Measurements from ENCODE around the gene CHRM2.

The CHRM2 gene

DNA sequence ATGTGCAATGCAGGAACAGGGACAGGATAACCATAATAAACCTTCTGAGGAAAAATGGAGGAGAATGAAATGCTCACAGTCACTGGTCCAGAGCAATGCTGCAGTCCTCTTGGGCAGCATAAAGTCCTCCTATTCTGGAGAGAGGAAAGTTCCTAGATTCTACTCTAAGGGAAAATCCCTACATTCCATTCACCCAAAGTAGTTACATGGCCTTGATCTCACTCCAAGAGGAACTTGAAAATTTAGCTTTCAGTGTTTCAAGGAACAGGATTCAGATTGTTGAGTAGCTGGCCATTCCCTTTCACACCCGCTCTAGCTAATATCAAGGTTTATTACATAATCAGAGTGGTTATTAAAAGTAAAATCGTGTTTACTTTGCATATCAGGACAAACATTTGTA, 168.3 kb downstream of the CHRM2 start:
- DNase-seq, result no peak

GRCh38 chr7:137038706-137039105, 170.3 kb downstream of the CHRM2 start:
- DNase-seq, result no peak

DNA sequence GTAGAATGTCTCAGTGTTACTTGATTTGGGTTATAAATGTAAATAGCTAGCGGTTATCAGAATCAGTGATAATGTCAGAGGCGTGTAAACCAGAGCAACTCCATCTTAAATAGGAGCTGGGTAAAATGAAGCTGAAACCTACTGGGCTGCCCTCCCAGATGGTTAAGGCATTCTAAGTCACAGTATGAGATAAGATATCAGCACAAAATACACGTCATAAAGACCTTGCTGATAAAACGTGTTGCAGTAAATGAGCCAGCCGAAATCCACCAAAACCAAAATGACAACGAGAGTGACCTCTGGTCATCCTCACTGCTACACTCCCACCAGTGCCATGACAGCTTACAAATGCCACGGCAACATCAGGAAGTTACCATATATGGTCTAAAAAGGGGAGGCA, 172.3 kb downstream of the CHRM2 start:
- no peak for DNase-seq

GRCh38 chr7:137045573-137045972, 177.1 kb downstream of the CHRM2 start:
- no peak for DNase-seq

DNA sequence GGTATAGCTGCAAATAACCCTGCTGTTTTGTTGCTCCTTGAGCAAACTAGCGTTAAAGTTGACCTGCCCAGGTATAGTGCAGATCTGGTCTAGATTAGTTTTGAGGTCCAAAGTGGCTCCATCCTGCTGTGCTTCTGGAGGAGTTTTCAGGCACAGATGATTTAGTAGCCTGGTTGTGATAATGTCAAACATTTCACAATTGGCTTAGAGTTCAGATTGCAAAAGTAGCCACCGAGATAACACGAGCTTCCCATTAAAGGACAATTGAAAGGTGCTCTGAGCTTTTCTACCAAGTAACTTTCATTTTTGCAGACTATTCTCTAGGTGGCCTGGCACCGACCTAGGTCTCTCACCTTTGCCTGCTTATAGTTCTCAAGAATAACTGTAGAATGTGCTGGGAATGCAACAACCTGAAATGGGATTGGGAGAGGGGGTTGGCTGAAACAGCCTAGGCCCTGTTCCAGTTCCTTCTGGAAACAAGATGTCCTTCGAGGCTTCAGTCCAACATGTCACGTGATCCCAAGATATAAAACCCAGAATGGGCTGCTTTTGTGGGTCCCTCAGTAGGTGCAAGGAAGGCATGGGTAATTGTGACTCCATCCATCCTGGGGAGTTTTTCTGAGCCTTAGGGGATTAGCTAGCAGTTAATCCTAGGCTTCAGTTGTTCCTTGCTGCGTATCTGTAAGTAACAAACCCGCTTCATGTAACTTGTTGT, 201.0 kb downstream of the CHRM2 start:
- DNase-seq, result no peak
